ENCODE results near the gene DDR2.

Gene DDR2

DNA sequence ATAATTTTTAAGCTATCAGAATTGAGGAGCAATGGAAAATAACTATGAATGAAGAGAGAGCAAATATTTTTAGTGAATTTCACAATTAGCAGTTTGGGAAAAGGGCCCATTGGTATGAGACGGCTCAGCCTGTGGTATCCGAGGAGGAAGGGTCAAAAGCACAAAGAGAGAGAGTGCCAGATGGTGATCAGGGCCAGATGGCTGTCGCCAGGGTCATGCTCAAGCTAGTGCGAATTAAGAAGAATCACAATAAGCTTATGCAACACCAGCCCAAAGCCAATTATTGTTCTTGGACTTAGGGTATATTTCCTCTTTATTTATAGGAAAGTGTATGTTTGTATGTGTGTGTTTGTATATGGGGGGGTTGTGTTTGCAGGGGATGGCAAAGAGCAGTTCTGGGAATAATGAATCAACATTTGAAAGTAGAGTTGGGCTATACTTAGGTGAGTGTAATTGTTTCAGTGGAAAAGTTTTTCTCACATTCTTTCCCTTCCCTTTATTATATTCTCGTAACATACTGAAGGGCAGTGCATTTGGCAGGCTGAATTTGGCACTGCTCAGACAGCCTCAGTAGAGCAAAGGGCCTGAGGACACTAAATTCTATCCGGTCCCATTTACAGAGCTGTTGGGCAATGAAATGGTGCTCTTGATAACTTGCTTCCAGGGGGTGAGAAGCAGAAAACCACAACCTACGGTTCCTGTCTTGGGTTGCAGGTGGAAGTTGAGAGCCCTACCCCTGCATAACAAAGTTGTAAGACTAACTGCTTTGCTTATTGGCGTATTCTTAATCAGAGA lies 19.5 kb upstream of the DDR2 start:
- Histone ChIP-seq H3K4me3 (ENCODE audit: low read depth, low read length) (no peak overlapping the region), H3K9me3 (ENCODE audit: control insufficient read depth, insufficient read depth, low read length) (peaks cover 11% of the 10 kb centered on the region), H3K4me1 (ENCODE audit: control insufficient read depth, insufficient read depth, low read length) (no peaks in the 10 kb centered on the region), H3K27me3 (ENCODE audit: control insufficient read depth, insufficient read depth, low read length) (no peaks in the 10 kb centered on the region), H3K9ac (ENCODE audit: low read depth, low read length) (no peak overlapping the region), H3K36me3 (ENCODE audit: control insufficient read depth, insufficient read depth, low read length) (no peaks in the 10 kb centered on the region)

DNA sequence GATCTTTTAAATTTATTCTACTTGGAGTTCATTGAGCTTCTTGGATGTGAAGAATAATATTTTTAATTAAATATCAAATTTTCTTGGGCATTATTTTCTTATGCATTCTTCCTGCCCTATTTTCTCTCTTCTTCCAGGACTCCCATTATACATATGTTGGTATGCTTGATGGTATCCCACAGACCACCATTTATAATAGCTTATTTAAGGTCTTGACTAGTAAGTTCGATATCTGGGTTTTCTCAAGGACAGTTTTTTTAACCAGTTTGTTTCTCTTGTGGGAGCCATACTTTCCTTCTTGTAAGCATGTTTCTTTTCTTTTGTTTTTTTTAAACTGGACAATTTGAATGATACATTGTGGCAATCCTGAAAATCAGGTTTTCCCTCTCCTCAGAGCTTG lies 15.4 kb upstream of the DDR2 start:
- H3K4me3 ChIP-seq (ENCODE audit: low read depth, low read length), result no peak overlapping the region
- peaks cover 11% of the 10 kb centered on the region for H3K9me3 ChIP-seq (ENCODE audit: control insufficient read depth, insufficient read depth, low read length)
- no peaks in the 10 kb centered on the region for H3K36me3 ChIP-seq (ENCODE audit: control insufficient read depth, insufficient read depth, low read length)
- H3K4me1 ChIP-seq (ENCODE audit: control insufficient read depth, insufficient read depth, low read length), result no peaks in the 10 kb centered on the region
- H3K9ac ChIP-seq (ENCODE audit: low read depth, low read length), result no peak overlapping the region
- no peaks in the 10 kb centered on the region for H3K27me3 ChIP-seq (ENCODE audit: control insufficient read depth, insufficient read depth, low read length)

DNA sequence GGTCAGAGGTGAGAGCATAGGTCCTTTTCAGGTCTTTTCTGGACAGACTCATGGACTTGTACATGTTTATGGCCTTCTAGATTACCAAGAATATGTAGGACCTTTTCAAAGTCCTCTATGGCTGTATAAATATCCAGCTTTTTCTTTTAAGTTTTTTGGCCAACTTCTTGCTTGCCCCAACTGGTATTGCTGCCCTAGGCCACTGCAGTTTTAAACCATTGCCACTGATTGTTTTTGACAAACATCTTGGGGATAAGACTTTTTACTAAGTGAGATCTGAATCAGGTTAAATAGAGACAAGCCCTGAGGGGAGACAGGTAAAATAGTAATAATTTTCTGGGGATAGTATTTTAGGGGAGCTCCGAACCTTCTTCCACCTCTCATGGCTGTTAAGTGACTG lies 14.8 kb upstream of the DDR2 start:
- Histone ChIP-seq H3K9ac (ENCODE audit: low read depth, low read length) (no peak overlapping the region), H3K27me3 (ENCODE audit: control insufficient read depth, insufficient read depth, low read length) (no peaks in the 10 kb centered on the region), H3K4me1 (ENCODE audit: control insufficient read depth, insufficient read depth, low read length) (no peaks in the 10 kb centered on the region), H3K9me3 (ENCODE audit: control insufficient read depth, insufficient read depth, low read length) (peaks cover 11% of the 10 kb centered on the region), H3K36me3 (ENCODE audit: control insufficient read depth, insufficient read depth, low read length) (no peaks in the 10 kb centered on the region), H3K4me3 (ENCODE audit: low read depth, low read length) (no peak overlapping the region)

DNA sequence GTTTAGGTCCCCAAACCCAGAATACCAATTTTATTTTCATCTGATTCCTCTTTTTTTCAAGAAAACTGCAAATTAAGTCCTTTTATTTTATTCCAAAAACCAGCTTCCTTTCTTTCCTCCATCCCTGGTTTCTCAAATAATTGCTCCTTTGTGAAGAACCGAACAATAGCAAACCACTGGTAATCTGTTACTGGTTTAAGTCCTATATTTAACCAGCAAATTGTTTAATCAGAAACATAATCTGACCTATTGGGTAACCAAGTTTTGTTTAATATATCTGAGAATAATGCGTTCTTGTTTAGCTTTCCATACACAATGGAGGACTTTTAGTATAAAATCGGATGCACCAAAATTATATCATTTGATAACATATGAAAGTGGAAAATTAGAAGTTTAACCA lies 13.2 kb upstream of the DDR2 start:
- no peaks in the 10 kb centered on the region for H3K4me1 ChIP-seq (ENCODE audit: control insufficient read depth, insufficient read depth, low read length)
- no peak overlapping the region for H3K4me3 ChIP-seq (ENCODE audit: low read depth, low read length)
- no peaks in the 10 kb centered on the region for H3K27me3 ChIP-seq (ENCODE audit: control insufficient read depth, insufficient read depth, low read length)
- H3K36me3 ChIP-seq (ENCODE audit: control insufficient read depth, insufficient read depth, low read length), result no peaks in the 10 kb centered on the region
- H3K9me3 ChIP-seq (ENCODE audit: control insufficient read depth, insufficient read depth, low read length), result peaks cover 11% of the 10 kb centered on the region
- no peak overlapping the region for H3K9ac ChIP-seq (ENCODE audit: low read depth, low read length)

DNA sequence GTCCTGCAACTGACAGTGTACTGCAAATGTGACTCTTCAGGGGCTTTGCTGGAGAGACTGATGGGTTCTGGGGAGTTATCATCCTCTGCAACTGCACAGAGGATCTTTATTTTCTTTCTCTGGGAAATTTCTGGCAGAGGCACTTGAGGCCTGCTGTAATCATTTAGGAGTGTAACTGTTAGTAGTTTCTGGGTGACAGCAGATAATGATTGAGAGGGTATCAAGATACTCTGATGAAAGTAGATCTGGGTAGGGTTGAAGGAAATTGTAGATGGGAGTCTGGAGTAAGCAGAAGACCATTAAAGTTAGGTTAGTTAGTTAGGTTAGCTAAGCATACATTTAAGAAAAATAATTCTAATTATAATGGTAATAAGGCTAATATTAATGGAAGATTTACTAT lies 11.0 kb upstream of the DDR2 start:
- Histone ChIP-seq H3K36me3 (ENCODE audit: control insufficient read depth, insufficient read depth, low read length) (no peaks in the 10 kb centered on the region), H3K4me3 (ENCODE audit: low read depth, low read length) (no peak overlapping the region), H3K9ac (ENCODE audit: low read depth, low read length) (no peak overlapping the region), H3K27me3 (ENCODE audit: control insufficient read depth, insufficient read depth, low read length) (no peaks in the 10 kb centered on the region), H3K4me1 (ENCODE audit: control insufficient read depth, insufficient read depth, low read length) (no peaks in the 10 kb centered on the region), H3K9me3 (ENCODE audit: control insufficient read depth, insufficient read depth, low read length) (peaks cover 11% of the 10 kb centered on the region)

- Histone ChIP-seq H3K4me1 (ENCODE audit: control insufficient read depth, insufficient read depth, low read length) (no peaks in the 10 kb centered on the region), H3K27me3 (ENCODE audit: control insufficient read depth, insufficient read depth, low read length) (no peaks in the 10 kb centered on the region), H3K9ac (ENCODE audit: low read depth, low read length) (no peak overlapping the region), H3K36me3 (ENCODE audit: control insufficient read depth, insufficient read depth, low read length) (no peaks in the 10 kb centered on the region), H3K9me3 (ENCODE audit: control insufficient read depth, insufficient read depth, low read length) (no peaks in the 10 kb centered on the region), H3K4me3 (ENCODE audit: low read depth, low read length) (no peak overlapping the region)
Measured at GRCh38 chr1:162625679-162626078, 6.6 kb upstream of the DDR2 start.

- H3K36me3 ChIP-seq (ENCODE audit: control insufficient read depth, insufficient read depth, low read length), result no peaks in the 10 kb centered on the region
- H3K4me1 ChIP-seq (ENCODE audit: control insufficient read depth, insufficient read depth, low read length), result no peaks in the 10 kb centered on the region
- no peak overlapping the region for H3K9ac ChIP-seq (ENCODE audit: low read depth, low read length)
- H3K27me3 ChIP-seq (ENCODE audit: control insufficient read depth, insufficient read depth, low read length), result no peaks in the 10 kb centered on the region
- H3K4me3 ChIP-seq (ENCODE audit: low read depth, low read length), result no peak overlapping the region
- no peaks in the 10 kb centered on the region for H3K9me3 ChIP-seq (ENCODE audit: control insufficient read depth, insufficient read depth, low read length)
Measured at GRCh38 chr1:162626094-162626493, 6.2 kb upstream of the DDR2 start.

GRCh38 chr1:162626761-162627160 lies 5.5 kb upstream of the DDR2 start:
- Histone ChIP-seq H3K9me3 (ENCODE audit: control insufficient read depth, insufficient read depth, low read length) (no peaks in the 10 kb centered on the region), H3K27me3 (ENCODE audit: control insufficient read depth, insufficient read depth, low read length) (no peaks in the 10 kb centered on the region), H3K9ac (ENCODE audit: low read depth, low read length) (no peak overlapping the region), H3K4me3 (ENCODE audit: low read depth, low read length) (no peak overlapping the region), H3K4me1 (ENCODE audit: control insufficient read depth, insufficient read depth, low read length) (no peaks in the 10 kb centered on the region), H3K36me3 (ENCODE audit: control insufficient read depth, insufficient read depth, low read length) (no peaks in the 10 kb centered on the region)

DNA sequence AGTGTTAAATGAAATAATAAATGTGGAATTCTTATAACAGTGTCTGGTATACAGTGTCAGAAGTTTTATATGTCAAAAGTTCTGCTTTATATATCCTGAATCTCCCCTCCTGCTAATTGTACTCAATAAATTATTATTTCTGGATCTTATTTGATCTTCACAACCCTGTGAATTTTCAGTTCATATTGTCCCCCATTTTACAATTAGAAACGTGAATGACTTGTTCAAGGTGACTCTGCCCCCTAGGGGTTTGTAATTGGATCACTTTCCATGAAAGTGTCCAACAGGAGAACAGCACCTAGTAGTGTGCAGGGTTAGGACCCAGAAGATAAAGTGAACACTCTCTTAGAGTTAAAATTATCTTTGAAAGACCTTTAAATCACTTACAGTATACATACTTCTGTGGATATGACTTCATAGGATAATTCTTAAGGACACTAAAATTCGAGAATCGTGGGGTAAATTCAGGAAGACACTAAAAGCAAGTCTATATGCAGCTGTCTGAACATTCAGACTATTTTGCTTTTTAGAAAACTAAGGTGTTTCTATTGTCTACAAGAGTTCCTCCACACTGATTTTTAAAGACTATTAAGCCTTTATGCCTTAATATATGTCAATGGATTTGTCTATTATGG lies 4.5 kb upstream of the DDR2 start:
- no peak overlapping the region for H3K9ac ChIP-seq (ENCODE audit: low read depth, low read length)
- H3K9me3 ChIP-seq (ENCODE audit: control insufficient read depth, insufficient read depth, low read length), result no peaks in the 10 kb centered on the region
- no peaks in the 10 kb centered on the region for H3K36me3 ChIP-seq (ENCODE audit: control insufficient read depth, insufficient read depth, low read length)
- H3K4me1 ChIP-seq (ENCODE audit: control insufficient read depth, insufficient read depth, low read length), result no peaks in the 10 kb centered on the region
- H3K4me3 ChIP-seq (ENCODE audit: low read depth, low read length), result no peak overlapping the region
- H3K27me3 ChIP-seq (ENCODE audit: control insufficient read depth, insufficient read depth, low read length), result no peaks in the 10 kb centered on the region

DNA sequence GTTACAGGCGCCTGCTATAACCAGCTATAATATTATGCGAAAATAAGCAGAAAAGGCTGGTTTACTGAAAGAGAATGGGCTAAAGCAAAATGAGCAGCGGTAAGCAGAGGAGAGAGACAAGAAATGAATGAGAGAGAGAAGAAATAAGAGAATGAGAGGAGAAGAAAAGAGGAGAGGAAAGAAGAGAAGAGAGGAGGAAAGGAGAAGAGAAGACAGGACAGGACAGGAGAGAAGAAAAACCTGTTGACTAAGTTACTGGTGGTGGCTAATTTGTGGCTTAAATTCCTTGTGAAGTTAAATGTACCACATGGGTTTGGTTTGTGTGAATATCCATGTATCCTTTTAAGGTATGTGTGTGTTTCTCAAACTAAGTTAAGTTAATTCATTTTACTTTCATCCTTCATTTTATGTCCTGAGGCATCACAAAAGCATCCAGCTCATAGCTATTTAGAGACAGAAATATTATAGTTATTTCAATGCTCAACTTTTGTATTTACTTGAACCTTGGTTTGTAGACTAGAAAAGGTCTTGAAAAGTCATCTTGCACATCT lies 3.1 kb upstream of the DDR2 start:
- Histone ChIP-seq H3K9ac (ENCODE audit: low read depth, low read length) (no peak overlapping the region), H3K4me1 (ENCODE audit: control insufficient read depth, insufficient read depth, low read length) (no peaks in the 10 kb centered on the region), H3K9me3 (ENCODE audit: control insufficient read depth, insufficient read depth, low read length) (no peaks in the 10 kb centered on the region), H3K36me3 (ENCODE audit: control insufficient read depth, insufficient read depth, low read length) (no peaks in the 10 kb centered on the region), H3K4me3 (ENCODE audit: low read depth, low read length) (no peak overlapping the region), H3K27me3 (ENCODE audit: control insufficient read depth, insufficient read depth, low read length) (no peaks in the 10 kb centered on the region)

- no peak overlapping the region for H3K9ac ChIP-seq (ENCODE audit: low read depth, low read length)
- H3K36me3 ChIP-seq (ENCODE audit: control insufficient read depth, insufficient read depth, low read length), result no peaks in the 10 kb centered on the region
- H3K27me3 ChIP-seq (ENCODE audit: control insufficient read depth, insufficient read depth, low read length), result no peaks in the 10 kb centered on the region
- no peak overlapping the region for H3K4me3 ChIP-seq (ENCODE audit: low read depth, low read length)
- H3K9me3 ChIP-seq (ENCODE audit: control insufficient read depth, insufficient read depth, low read length), result no peaks in the 10 kb centered on the region
- H3K4me1 ChIP-seq (ENCODE audit: control insufficient read depth, insufficient read depth, low read length), result no peaks in the 10 kb centered on the region
Measured at GRCh38 chr1:162629651-162630050, 2.6 kb upstream of the DDR2 start.

- H3K27me3 ChIP-seq (ENCODE audit: control insufficient read depth, insufficient read depth, low read length), result no peaks in the 10 kb centered on the region
- H3K4me3 ChIP-seq (ENCODE audit: low read depth, low read length), result no peak overlapping the region
Measured at GRCh38 chr1:162631546-162632191, 595 bp upstream of the DDR2 start.

More at GRCh38 chr1:162631546-162632191, 595 bp upstream of the DDR2 start:
- no peak overlapping the region for H3K9ac ChIP-seq (ENCODE audit: low read depth, low read length)
- H3K36me3 ChIP-seq (ENCODE audit: control insufficient read depth, insufficient read depth, low read length), result no peaks in the 10 kb centered on the region
- H3K9me3 ChIP-seq (ENCODE audit: control insufficient read depth, insufficient read depth, low read length), result no peaks in the 10 kb centered on the region
- no peaks in the 10 kb centered on the region for H3K4me1 ChIP-seq (ENCODE audit: control insufficient read depth, insufficient read depth, low read length)
